Loucy (cell line): ENCODE measurements around the gene BTBD16.

Experiments
- CTCF ChIP-seq: fragments of 200-600 bp; sonication (generic); conservative IDR thresholded peaks from 2 replicates; pipeline ENCODE4 v1.5.1; 2014; ENCODE audit warnings: mild to moderate bottlenecking, antibody characterized with exemption, low read length
- EZH2phosphoT487 ChIP-seq: fragments of 200-600 bp; IDR thresholded peaks from 2 replicates; pipeline ENCODE4 v1.6.1; 2018; ENCODE audit warnings: antibody characterized with exemption, mild to moderate bottlenecking, moderate library complexity, borderline replicate concordance

- TF ChIP-seq CTCF (no peak), EZH2phosphoT487 (no peak)
Observed at GRCh38 chr10:122245897-122246296, 25.2 kb upstream of the BTBD16 start.
